Right forelimb (tissue), 1 donor: ENCODE measurements around the gene HSDL1.

Experiments
- DNase-seq: peaks from one replicate; pipeline ENCODE4 v3.0.0-alpha.2; 2018

HSDL1 gene

DNA sequence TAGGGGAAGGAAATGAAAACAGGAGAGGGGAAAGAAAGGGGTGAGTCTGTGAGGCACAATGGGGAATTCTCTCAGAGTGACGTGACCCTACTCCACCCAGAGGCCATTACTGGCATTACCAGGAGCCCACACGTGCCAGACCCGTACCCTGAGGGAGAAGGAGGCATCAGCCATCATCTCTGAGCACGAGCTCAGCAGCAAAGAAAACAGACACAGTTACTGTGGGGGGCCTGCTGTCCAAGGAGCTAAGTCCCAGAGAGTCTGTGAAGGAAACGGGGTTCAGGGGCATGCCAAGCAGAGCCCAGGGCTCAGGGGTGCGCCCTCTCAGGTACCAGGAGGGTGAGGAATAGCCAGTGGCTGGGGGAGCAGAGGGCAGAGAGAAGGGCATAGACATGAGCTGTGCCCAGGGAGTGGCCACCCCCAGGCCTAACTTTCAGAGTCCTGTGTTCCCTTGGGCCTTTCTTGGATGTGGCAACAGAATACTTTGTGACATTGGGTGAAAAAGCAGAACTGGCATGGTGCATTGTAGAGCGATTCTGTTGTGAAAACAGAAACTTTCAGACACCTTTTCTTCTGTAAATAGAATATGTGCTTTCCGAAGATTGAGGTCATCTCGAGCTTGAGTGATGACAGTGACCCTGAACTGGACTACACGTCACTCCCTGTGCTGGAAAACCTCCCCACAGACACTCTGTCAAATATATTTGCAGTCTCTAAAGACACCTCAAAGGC lies 30.5 kb upstream of the HSDL1 start:
- no peak for DNase-seq

DNA sequence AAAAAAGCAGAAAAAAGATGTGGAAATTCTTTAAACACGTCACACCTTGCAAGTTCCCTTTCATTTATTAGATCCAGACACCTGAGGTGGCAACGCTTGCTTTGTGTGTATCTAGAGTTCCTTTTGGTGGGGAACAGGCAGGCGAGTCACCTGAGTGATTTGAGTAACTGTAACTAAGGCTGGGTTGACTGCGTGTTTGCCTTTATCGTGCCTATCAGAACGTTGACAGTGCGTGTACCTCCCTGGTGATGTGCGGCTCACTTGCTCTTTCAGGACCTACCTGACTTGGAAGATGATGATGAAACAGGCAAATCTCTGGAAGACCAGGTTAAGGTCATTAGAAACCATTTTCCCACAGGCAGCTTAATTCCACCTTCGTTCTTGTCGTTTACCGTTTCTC lies 29.4 kb upstream of the HSDL1 start:
- DNase-seq, result no peak

DNA sequence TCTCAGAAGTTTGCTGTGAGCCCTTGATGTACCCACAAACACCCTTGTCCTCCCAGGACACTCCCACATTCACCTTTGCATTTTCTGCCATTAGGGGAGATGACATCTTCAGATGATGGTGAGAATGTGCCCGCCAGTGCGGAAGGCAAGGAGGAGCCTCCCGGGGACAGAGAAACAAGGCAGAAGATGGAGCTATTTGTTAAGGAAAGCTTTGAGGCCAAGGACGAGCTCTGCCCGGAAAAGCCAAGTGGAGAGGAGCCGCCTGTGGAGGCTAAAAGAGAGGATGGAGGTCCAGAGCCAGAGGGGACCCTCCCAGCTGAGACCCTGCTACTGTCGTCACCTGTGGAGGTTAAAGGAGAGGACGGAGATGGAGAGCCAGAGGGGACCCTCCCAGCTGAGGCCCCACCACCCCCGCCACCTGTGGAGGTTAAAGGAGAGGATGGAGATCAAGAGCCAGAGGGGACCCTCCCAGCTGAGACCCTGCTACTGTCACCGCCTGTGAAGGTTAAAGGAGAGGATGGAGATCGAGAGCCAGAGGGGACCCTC lies 24.9 kb upstream of the HSDL1 start:
- DNase-seq, result no peak

DNA sequence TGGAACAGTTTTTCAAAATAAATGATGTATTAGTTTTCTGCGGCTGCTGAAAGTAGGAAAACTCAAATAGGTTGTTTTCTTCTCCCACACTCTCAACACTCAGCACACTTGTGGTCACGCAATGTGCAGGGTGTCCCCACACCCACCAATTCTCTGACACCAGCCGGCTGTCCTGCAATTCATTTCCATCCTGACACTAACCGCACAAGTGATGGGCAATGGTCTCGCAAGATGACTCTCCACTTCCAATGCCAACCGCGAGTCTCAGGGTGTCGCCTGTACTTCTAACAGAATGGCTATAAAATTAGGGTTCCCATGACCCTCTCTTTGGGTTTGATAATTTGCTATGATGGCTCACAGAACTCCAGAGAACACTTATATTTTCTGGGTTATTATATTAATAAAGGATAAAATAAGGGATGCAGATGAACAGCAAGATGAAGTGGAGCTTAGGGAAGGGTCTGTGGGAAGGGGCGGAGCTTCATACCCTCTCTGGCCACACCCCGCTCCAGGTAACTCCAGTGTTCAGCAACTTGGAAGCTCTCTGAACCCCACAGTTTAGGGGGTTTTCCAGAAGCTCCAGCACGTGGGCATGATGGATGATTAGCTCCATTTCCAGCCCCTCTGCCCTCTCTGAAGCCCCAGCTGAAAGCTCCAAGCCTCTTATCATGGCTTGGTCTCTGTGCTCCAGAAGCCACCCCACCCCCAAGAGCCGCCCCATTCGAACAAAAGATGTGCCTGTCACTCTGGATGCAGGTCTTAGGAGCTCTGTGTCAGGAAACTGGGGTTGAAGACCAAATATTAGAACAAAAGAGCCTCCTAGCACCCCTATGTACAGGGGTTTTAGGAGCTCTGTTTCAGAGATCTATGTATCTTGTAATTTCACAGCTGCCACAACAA lies 22.1 kb upstream of the HSDL1 start:
- DNase-seq, result no peak

DNA sequence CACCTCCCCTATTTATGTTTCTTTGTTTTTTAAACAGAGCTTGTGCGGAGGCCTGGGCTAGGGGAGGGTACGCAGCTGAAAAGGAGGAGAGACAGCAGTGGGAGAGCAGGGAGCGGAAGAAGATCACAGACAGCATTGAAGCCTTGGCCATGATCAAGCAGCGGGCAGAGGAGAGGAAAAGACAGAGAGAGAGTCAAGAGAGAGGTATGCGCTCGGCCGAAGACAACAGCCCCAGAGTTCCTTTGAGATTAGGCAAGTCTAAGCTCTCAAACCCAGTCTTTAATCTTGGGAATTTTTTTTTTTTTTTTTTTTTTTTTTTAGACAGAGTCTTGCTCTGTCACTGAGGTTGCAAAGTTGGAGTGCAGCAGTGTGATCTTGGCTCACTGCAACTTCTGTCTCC lies 20.8 kb upstream of the HSDL1 start:
- no peak for DNase-seq

DNA sequence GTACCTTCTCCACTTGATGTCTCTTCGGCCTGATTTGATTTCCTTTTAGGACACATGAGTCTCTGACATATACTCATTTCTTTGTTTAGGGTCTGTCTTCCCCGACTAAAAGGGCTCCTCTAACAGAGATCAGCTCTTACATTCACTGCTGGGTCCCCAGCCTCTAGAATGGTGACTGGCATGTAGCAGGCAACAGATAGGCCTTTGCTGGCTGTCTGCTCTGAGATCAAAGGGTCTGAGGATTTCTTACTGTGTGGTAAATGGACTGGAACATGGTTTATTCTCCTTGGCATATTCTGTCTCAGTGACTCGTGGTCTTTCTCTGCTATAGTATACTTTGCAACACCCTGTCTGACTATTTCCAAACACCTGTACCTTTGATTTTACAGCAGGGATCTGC lies 16.8 kb upstream of the HSDL1 start:
- no peak for DNase-seq

DNA sequence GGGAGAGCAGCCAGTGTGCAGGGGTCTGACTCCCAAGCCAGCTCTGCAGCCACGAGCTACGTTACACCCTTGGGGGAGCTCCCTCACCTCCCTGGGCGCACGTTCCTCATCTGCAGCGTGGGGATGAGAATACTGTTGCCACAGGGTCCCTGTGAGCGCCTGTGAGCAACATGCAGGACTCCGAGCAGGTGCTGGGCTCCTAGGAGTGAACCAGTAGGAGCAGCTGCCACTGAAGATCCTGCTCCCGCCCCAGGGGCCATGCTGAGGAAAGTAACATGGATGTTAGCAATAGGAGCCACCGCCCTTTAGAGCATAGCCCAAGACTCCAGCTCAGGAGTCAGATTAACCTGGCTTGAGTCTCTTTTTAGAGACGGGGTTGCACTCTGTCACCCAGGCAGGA lies 16.1 kb upstream of the HSDL1 start:
- no peak for DNase-seq

DNA sequence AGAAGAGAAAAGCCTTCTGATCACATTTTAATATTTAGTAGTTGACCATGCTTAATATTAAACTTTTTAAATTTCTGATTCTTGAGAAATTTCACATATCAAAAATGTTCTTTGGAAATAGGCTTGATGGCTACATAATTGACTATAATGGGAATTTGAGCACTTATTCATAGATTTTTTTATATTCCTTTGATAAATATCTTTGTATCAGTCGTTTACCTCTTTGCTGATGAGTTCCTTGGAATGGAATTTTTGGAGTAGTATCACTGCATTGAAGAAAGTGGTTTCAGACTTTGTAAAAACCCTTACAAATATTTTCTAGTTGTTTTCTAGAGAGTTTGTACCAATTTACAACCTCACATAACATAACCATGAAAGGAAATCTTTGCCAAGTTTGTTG lies 14.8 kb upstream of the HSDL1 start:
- no peak for DNase-seq

DNA sequence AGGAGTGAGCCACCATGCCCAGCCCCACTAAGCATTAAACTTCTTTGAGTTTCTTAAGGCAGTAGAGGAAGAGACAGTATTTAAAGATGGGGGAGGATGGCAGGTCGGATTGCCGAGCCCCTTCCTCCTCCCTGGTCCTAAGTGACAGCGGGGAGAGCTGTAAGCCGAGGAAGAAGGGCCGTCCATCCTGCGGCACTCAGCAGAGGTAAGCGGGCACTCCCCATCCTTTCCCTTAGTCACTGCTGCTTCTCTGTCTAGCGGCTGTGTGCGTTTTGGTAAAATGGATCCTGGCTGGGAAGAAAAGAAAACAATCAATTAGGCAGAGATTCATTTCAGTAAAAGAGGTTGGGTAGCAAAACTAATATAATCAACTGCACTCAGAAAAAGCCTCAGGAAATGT lies 14.0 kb upstream of the HSDL1 start:
- DNase-seq, result no peak

DNA sequence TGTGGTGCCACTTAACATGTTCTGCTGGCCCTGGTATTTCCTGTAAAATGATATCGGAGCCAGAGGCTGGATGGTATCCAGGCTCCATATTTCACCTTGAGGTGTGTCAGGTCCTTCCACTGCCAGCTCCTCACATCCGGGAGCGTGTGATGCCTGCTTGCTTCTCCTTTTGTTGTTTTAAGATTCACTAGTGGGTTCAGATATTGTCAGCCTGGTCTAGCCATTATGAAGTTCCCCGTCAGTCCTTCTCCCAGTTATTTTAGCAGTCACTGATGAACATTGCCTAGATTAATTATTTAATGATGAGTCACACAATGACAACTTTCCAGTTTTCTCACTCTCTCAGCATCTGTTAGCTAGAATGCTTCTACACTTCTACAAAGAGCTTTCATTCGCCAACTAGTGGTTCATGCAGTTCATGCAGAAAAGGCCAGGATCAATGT lies 11.4 kb upstream of the HSDL1 start:
- DNase-seq, result no peak

DNA sequence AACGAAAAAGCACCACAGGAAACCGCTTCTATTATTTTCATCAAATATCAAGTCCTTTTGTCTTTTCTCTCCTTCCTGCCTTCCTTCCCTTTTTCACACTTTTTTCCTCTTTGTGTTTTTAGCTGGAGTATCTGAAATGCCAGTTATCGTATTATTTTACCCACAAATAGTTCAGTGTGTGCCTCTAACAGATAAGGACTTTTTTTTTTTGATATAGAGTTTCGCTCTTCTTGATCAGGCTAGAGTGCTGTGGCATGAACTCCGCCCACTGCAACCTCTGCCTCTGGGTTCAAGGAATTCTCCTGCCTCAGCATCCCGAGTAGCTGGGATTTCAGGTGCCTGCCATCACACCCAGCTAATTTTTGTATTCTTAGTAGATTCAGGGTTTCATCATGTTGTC lies 10.8 kb upstream of the HSDL1 start:
- no peak for DNase-seq

DNA sequence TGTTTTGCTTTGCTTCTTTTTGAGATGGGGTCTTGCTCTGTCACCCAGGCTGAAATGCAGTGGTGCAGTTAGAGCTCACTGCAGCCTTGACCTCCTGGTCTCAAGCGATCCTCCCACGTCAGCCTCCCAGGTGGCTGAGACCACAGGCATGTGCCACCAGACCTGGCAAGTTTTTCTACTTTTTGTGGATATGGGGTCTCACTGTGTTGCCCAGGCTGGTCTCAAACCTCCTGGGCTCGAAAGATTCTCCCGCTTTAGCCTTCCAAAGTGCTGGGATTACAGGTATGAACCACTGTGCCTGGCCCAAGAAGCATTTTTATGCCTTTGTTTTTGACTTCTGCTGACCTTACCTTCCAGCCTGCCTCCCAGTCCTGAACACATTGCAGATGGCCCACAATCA lies 10.2 kb upstream of the HSDL1 start:
- DNase-seq, result no peak

DNA sequence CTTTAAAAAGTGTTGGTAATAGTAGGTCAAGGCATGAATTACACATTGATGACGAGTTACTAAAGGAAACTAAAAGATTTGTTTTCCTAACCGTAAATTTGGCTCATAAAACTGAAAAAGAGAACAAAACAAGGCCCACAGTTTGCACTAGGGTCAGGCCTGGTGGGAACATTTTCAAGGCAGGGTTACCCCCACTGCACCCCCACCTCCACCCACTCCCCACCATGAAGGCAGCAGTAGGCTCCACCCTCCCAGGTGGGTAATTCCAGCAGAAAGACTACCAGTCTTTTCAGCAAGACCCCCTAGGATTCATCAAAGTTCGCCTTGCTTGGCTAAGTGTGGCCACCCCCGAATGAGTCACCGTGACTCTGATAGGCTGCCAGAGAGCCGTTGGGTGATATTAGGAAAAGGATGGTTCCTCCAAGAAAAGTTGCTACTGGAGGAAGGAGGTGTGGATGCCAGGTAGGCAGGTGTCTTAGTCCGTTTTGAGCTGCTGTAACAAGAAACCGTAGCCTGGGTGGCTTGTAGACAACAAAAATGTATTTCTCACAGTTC lies 8.8 kb upstream of the HSDL1 start:
- DNase-seq, result no peak

DNA sequence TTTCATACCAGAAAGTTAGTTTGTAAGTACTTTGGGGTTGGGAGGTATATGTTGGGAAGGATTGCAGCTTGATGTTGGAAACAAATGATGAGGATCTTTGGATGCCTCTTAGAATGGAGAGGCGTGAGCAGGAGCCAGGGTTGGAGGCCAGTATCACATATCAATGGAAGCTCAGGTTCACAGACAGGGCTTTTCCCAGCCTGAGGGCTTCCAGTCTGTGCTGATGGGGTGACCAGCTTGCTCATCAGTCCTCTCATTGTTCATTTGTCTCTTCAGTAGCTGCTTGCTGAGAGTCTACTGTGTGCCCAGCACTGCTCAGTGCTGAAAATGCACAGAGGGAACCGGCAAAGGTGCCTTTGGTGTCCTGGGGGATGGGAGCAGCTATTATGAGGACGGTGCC lies 5.9 kb upstream of the HSDL1 start:
- DNase-seq, result no peak

DNA sequence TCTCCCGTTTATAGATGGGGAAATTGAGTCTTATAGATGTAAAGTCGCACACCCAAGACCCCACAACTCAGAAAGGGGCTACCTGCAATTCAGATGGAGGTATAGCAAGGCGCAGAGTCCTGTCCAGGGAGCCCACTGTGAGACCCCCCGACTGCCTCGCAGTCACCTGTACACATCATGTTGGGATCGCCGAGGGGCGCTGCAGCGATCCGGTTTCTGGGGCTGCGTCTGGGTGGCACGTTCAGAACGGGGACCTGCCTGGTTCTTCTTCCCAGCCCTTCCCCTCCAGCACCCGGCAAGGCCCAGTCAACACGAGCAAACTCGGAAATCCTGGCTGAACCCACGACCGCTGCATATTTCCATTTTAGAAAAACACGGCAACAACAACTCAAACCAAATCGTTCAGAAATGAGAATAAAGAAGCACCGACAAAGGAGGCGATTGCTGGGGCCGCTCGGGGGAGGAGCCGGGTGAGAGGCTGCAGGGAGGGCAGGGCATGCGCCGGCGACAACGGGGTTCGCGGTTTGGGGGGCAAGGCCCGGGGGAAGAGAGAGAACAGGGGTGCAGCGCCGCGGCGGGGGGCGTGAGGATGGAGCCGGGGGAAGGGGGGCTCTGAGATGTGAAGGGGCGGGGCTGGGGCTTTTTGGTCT lies 643 bp downstream of the HSDL1 start:
- DNase-seq, result no peak

DNA sequence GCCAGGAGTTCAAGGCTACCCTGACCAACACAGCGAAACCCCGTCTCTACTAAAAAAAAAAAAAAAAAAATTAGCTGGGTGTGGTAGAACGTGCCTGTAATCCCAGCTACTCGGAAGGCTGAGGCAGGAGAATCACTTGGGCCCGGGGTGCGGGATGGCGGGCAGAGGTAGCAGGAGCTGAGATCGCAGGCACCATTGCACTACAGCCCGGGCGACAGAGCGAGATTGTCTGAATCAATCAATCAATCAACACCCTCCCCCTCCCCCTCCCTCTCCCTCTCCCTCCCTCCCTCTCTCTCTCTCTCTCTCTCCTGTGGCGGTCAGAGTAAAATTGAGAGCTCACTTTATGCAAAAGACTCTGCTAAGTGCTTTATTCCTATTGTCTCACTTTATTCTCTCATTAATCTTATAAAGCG lies 1.2 kb downstream of the HSDL1 start:
- no peak for DNase-seq

DNA sequence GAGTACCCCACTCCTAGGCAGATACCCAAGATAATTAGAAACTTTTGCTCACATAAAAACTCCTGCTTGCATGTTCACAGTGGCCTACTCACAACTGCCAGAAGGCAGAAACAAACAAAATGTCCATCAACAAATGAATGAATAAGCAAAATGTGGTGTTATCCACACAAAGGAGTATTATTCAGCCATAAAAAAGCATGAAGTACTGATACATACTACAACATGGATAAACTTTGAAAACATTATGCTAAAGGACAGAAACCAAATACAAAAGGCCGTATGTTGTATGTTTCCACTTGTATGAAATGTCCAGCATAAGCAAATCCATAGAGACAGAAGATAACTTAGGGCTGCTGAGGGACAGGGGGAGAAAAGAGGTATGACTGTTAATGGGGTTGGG lies 1.9 kb downstream of the HSDL1 start:
- no peak for DNase-seq

DNA sequence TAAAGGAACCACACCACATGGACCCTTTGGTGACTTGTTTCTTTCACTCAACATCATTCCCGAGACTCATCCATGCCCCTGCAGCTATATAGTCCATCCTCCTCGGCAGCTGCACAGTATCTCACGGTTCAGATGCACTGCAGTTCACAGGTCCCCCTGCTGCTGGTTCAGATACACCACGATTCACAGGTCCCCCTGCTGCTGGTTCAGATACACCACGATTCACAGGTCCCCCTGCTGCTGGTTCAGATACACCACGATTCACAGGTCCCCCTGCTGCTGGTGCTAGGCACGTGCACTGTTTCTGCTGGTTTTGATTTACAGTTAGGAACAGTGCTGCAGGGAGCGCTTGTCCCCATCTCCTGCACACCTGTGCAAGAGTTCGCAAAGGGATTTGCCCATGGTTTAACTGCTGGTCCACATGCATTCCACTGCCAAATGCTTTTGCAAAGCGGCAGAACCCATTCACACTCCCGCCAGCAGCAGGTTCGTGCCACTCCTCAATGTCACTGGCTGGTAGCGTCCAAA lies 3.8 kb downstream of the HSDL1 start:
- no peak for DNase-seq

DNA sequence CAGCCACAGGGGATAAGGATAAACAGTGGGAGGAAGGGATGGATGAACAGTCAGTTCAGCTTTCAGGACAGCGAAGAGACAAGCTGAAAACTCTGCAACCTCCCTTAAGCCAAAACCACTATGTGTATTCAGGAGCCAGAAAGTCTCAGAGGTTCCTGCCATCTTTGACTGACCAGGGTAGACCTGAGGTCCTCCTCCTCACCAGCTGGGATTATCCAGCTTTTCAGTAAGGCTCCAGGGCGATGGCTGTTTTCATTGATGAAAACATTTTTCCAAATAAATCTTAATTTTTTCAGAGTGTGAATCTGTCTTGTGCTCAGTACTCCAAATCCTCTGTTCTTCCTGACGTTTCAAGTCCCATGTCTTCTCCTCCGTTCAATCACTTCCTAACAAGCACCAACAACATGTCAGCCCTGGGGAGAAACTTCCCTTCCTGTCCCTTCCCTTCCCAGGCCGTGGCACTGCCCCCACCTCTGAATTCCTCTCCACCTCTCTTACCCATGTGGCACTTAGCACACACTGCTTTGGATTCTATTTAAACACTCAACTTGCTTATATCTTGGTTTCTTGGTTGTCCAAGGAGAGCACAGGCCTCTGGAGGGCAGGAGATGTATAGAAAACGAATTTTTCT lies 5.2 kb downstream of the HSDL1 start:
- DNase-seq, result no peak

DNA sequence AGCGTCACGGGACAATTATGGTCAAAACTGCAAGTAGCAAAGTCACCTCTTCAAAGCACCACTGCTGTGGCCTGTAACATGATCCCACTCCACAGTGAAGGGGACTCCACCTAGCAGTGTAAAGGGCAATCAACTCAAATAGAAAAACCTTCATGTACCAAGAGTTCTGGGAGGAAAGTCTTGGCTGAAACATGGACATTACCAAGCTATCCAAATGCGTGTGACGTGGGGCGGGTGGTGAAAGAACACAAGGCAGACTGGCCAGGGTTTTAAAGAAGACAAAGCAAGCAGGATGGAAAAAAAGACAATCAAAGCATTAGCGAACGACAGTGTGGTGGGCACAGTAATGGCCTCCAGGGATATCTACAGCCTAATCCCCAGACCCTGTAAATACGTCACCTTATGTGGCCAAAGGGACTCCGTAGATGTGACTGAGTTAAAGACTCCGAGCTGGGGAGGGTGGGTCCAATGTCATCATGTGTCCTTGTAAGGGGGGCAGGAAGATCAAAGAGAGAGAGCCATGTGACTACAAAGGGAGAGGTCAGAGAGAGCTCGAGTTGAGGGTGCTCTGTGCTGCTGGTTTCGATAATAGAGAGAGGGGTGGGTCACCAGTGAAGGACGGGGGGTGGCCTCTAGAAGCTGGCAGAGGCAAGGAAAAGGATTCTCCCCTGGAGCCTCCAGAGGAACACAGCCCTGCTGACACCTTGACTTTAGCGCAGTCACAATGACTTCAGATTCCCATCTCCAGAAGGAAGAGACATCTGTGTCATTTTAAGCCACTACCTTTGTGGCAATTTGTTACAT lies 6.0 kb downstream of the HSDL1 start:
- DNase-seq, result no peak

DNA sequence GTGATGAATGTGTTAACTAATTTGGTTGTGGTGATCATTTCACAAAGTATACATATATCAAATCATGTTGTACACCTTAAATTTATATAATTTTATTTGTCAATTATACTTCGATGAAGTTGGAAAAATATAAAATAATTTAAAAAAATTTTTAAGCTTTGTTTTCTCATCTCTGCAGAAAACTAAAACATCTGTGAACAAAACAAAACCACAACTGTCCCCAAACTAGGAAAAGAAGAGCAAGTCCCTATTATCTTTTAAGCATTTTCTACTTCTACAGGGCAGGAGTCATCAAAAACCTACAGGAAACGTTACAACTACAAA lies 6.5 kb downstream of the HSDL1 start:
- DNase-seq, result no peak
